IMR-90 (cell line): ENCODE results near the gene RNASE3. TPM values are rescaled to one million over a fixed set of nuclear protein-coding genes. Genes with fewer than 3 reads are reported as not detected.
"Not testable (repeated sequence)": the region's sequence is repeated elsewhere in the genome, so short reads cannot be mapped to it uniquely, and the experiment has no call there.

Source experiments
- ATAC-seq: fragments of 200-7000 bp; cut with Tn5 transposase; 2 replicates; pipeline ENCODE4 v1.9.1; 2020; ENCODE audit warnings: low read depth, mild to moderate bottlenecking, moderate library complexity
- Bru-seq: library from RNA; stranded (reverse); fragments of 400-500 nt; gene quantifications from one replicate; lab custom pipeline; 2021; lab: Mats Ljungman, UMichigan
- BruChase-seq, 2 experiments: library from RNA; stranded (reverse); fragments of 400-500 nt; gene quantifications; one replicate each; lab custom pipeline; 2021; lab: Mats Ljungman, UMichigan
- BruUV-seq: library from RNA; stranded (reverse); fragments of 400-500 nt; replicated peaks from 2 replicates; lab custom pipeline; 2021; lab: Mats Ljungman, UMichigan
- CTCF ChIA-PET: fragments of 300-600 bp; formaldehyde crosslinking; extraction: SDS; loops from one replicate; lab custom pipeline; 2021; ENCODE audit warnings: antibody characterized with exemption; lab: Yijun Ruan, JAX
- POLR2A ChIA-PET: fragments of 300-600 bp; sonication (Branson Sonifier 250); formaldehyde crosslinking; loops from one replicate; lab custom pipeline; 2022; ENCODE audit warnings: antibody characterized with exemption; ENCODE audit not compliant: unreplicated experiment; lab: Charles Lee
- DNase-seq: peaks from one replicate; pipeline ENCODE4 v3.0.0; 2013
- H2AFZ ChIP-seq: replicated peaks from 2 replicates; pipeline ENCODE3; 2013; ENCODE audit warnings: low read length, mild to moderate bottlenecking; ENCODE audit not compliant: poor library complexity
- H2AK5ac ChIP-seq: 2 replicates; pipeline ENCODE4 v1.6.1; 2013; ENCODE audit warnings: low read depth, low read length, inconsistent platforms
- H2AK9ac ChIP-seq: replicated peaks from 2 replicates; pipeline ENCODE3; 2013; ENCODE audit warnings: mild to moderate bottlenecking, low read depth, low read length, moderate library complexity; ENCODE audit not compliant: poor library complexity
- H2BK120ac ChIP-seq: 2 replicates; pipeline ENCODE4 v1.6.1; 2013; ENCODE audit warnings: low read depth, low read length, inconsistent platforms
- H2BK15ac ChIP-seq: 3 replicates; pipeline ENCODE4 v1.6.1; 2013; ENCODE audit warnings: low read depth, low read length, inconsistent platforms
- H2BK20ac ChIP-seq: 2 replicates; pipeline ENCODE4 v1.6.1; 2013; ENCODE audit warnings: low read depth, mild to moderate bottlenecking, inconsistent platforms, low read length, moderate library complexity
- H2BK5ac ChIP-seq: 2 replicates; pipeline ENCODE4 v1.6.1; 2013; ENCODE audit warnings: mild to moderate bottlenecking, low read depth, low read length, inconsistent platforms; ENCODE audit not compliant: poor library complexity, severe bottlenecking
- H3K14ac ChIP-seq: replicated peaks from 2 replicates; pipeline ENCODE4 v1.6.1; 2013; ENCODE audit warnings: low read depth, low read length, inconsistent platforms
- H3K18ac ChIP-seq: 2 replicates; pipeline ENCODE4 v1.6.1; 2013; ENCODE audit warnings: low read depth, low read length, control low read depth
- H3K23ac ChIP-seq: 2 replicates; pipeline ENCODE4 v1.6.1; 2013; ENCODE audit warnings: low read depth, low read length, inconsistent platforms
- H3K27ac ChIP-seq: 2 replicates; pipeline ENCODE4 v1.5.1; 2013; ENCODE audit warnings: mild to moderate bottlenecking, control low read depth, low read length; ENCODE audit not compliant: insufficient read depth
- H3K27me3 ChIP-seq: 2 replicates; pipeline ENCODE4 v1.6.1; 2013; ENCODE audit warnings: low read length; ENCODE audit not compliant: control insufficient read depth, insufficient read depth
- H3K36me3 ChIP-seq: 2 replicates; pipeline ENCODE4 v1.6.1; 2013; ENCODE audit warnings: low read length, mixed read lengths; ENCODE audit not compliant: control insufficient read depth, insufficient read depth
- H3K4ac ChIP-seq: 2 replicates; pipeline ENCODE4 v1.6.1; 2013; ENCODE audit warnings: low read depth, low read length, inconsistent platforms
- H3K4me1 ChIP-seq: 2 replicates; pipeline ENCODE4 v1.6.1; 2013; ENCODE audit warnings: low read length, mixed read lengths; ENCODE audit not compliant: control insufficient read depth, insufficient read depth
- H3K4me2 ChIP-seq: 2 replicates; pipeline ENCODE4 v1.6.1; 2013; ENCODE audit warnings: low read depth, mild to moderate bottlenecking, control low read depth, low read length, moderate library complexity
- H3K4me3 ChIP-seq: 2 replicates; pipeline ENCODE4 v1.5.1; 2013; ENCODE audit warnings: low read depth, mild to moderate bottlenecking, control low read depth, low read length, moderate library complexity; ENCODE audit not compliant: insufficient read depth
- H3K56ac ChIP-seq: 2 replicates; pipeline ENCODE4 v1.6.1; 2013; ENCODE audit warnings: low read length, inconsistent platforms; ENCODE audit not compliant: insufficient read depth; ENCODE audit errors: extremely low read depth
- H3K79me1 ChIP-seq, 2 experiments: 2 replicates each; pipeline ENCODE4 v1.6.1; 2013; ENCODE audit warnings: low read length in 2 of 2, inconsistent platforms in 1 of 2, low read depth in 1 of 2
- H3K9ac ChIP-seq: 2 replicates; pipeline ENCODE4 v1.6.1; 2013; ENCODE audit warnings: low read depth, low read length, control low read depth
- H3K9me1 ChIP-seq: 2 replicates; pipeline ENCODE4 v1.6.1; 2013; ENCODE audit warnings: low read length, inconsistent platforms; ENCODE audit not compliant: insufficient read depth
- H3K9me3 ChIP-seq: 2 replicates; pipeline ENCODE4 v1.6.1; 2013; ENCODE audit warnings: low read length; ENCODE audit not compliant: control insufficient read depth, insufficient read depth
- H4K20me1 ChIP-seq: 2 replicates; pipeline ENCODE4 v1.6.1; 2013; ENCODE audit warnings: low read length, inconsistent platforms; ENCODE audit not compliant: insufficient read depth
- H4K5ac ChIP-seq: 2 replicates; pipeline ENCODE4 v1.6.1; 2013; ENCODE audit warnings: mild to moderate bottlenecking, low read depth, low read length, control low read depth
- H4K8ac ChIP-seq, 2 experiments: 2 replicates each; pipeline ENCODE4 v1.6.1; 2013; ENCODE audit warnings: low read depth in 2 of 2, low read length in 2 of 2, control low read depth in 1 of 2, inconsistent platforms in 1 of 2
- H4K91ac ChIP-seq: 2 replicates; pipeline ENCODE4 v1.6.1; 2013; ENCODE audit warnings: low read depth, low read length, inconsistent platforms; ENCODE audit not compliant: insufficient read depth
- WGBS, 2 experiments: methylation state at CpG; one replicate each; pipeline versions ENCODE4 v1.1.5 to v1.1.7; 2013; ENCODE audit warnings: missing lambda C conversion rate in 2 of 2; ENCODE audit not compliant: insufficient read length in 1 of 2; ENCODE audit errors: extremely low coverage in 2 of 2; 5-methylcytosine and 5-hydroxymethylcytosine counted together
- dilution Hi-C: fragments of 300-500 bp; cut with HindIII; formaldehyde crosslinking; loops from one replicate; pipeline ENCODE4 v1.14.3; 2018; ENCODE audit warnings: low sequenced_read_pairs; ENCODE audit not compliant: unreplicated experiment
- in situ Hi-C: fragments of 300-500 bp; cut with MboI; formaldehyde crosslinking; loops from 3 replicates; pipeline ENCODE4 v1.14.3; 2019; ENCODE audit warnings: low sequenced_read_pairs, inconsistent platforms, mixed read lengths
- intact Hi-C: fragments of 100-400 bp; cut with micrococcal nuclease; formaldehyde crosslinking; loops from 2 replicates; pipeline ENCODE4 v1.10.0; 2022
- long read RNA-seq: library from polyadenylated mRNA; unstranded; transcript quantifications from one replicate; pipeline ENCODE4 v2.0.0, GENCODE V29; 2021; ENCODE audit not compliant: unreplicated experiment
- polyA plus RNA-seq, 3 experiments: library from polyadenylated mRNA; depleted of rRNA; stranded (reverse); fragments of >200 nt; gene quantifications; 2 replicates each; pipeline ENCODE4 v1.2.3, GENCODE V29; 2012; ENCODE audit warnings: low replicate concordance in 1 of 3
- total RNA-seq: library from RNA; depleted of rRNA; stranded (reverse); fragments of >200 nt; gene quantifications from 2 replicates; pipeline ENCODE4 v1.2.3, GENCODE V29; 2012; rRNA removed

RNASE3 gene
- total RNA-seq (not detected in 2 replicates), polyA plus RNA-seq (2012; rRNA removed) (not detected in 2 replicates), Bru-seq, nascent RNA (not detected), BruChase-seq, experiment 1, labeled RNA remaining after a 6-hour chase (not detected), BruChase-seq, experiment 2, labeled RNA remaining after a 2-hour chase (not detected)
- not detected in 2 replicates for polyA plus RNA-seq (2012; cell fraction: cytosol; rRNA removed)
- polyA plus RNA-seq (2012; cell fraction: nucleus; rRNA removed; ENCODE audit: low replicate concordance), result not detected in 2 replicates
- long read RNA-seq, result 0 reads

DNA sequence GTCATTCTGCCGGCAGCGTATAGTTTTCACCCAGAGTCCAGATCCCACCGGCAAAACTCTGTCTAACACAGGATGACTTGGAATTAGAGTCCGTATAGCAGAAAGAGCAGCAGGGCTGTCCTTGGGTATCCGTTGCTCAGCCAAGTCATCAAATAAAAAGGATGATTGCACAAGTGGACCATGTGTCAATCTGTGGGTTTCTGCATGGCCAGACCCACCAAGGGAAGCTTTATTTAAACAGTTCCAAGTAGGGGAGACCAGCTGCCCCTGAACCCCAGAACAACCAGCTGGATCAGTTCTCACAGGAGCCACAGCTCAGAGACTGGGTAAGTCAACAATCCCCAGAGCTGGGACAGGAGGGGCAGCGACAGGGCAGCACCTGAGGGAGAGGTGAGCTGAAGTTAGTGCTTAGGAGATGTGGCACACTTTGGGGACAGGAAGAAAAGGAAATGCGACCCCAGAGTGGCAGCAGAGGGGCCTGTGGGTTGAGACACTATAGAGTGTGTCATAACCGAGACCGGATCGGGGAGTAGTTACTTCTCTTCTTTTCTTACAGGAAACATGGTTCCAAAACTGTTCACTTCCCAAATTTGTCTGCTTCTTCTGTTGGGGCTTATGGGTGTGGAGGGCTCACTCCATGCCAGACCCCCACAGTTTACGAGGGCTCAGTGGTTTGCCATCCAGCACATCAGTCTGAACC lies at the start of gene RNASE3:
TSS of gene RNASE3 (plus strand) at position 260 of the 700 bp plus-strand sequence. CDS start at position 562, 302 bp downstream.
- H4K8ac ChIP-seq, H2BK120ac ChIP-seq, H2AFZ ChIP-seq, CTCF ChIA-PET, H3K4me3 ChIP-seq, H3K4me1 ChIP-seq, H3K14ac ChIP-seq, H4K20me1 ChIP-seq, ATAC-seq, POLR2A ChIA-PET, H3K56ac ChIP-seq, DNase-seq, dilution Hi-C loops, BruUV-seq, H3K27ac ChIP-seq, H2BK5ac ChIP-seq, H2AK5ac ChIP-seq, H3K9me1 ChIP-seq, H3K9ac ChIP-seq, H3K23ac ChIP-seq, H3K36me3 ChIP-seq, H3K4me2 ChIP-seq, H3K9me3 ChIP-seq, H2BK15ac ChIP-seq, in situ Hi-C loops, H2AK9ac ChIP-seq, H4K5ac ChIP-seq, H3K4ac ChIP-seq, H3K79me1 ChIP-seq, H2BK20ac ChIP-seq, intact Hi-C loops, H3K18ac ChIP-seq, H3K27me3 ChIP-seq, H4K91ac ChIP-seq: not testable (repeated sequence)
- WGBS, 2 experiments, result no CpG with 5 or more reads among the region's 11 CpGs
